Stimulated activated CD4-positive, alpha-beta T cell treated with anti-CD3 and anti-CD28 coated beads, TNF-alpha, amount 100 ng/mL, for 1 hour (primary cell): ENCODE measurements around the gene WNT9A.
"Not testable (repeated sequence)": the region's sequence is repeated elsewhere in the genome, so short reads cannot be mapped to it uniquely, and the experiment has no call there.

Experiments used
- DNase-seq, 3 donors: peaks; one replicate each; pipeline ENCODE4 v3.0.0-alpha.2; 2020; ENCODE audit warnings: low read depth in 3 of 3, low spot score in 1 of 3

Gene WNT9A

GRCh38 chr1:227947676-227948492, at the start of gene WNT9A:
Gene WNT9A, minus strand, starts transcription at chr1:227947932. Its CDS starts 45 bp downstream, at chr1:227947887.
- no peak for DNase-seq

DNA sequence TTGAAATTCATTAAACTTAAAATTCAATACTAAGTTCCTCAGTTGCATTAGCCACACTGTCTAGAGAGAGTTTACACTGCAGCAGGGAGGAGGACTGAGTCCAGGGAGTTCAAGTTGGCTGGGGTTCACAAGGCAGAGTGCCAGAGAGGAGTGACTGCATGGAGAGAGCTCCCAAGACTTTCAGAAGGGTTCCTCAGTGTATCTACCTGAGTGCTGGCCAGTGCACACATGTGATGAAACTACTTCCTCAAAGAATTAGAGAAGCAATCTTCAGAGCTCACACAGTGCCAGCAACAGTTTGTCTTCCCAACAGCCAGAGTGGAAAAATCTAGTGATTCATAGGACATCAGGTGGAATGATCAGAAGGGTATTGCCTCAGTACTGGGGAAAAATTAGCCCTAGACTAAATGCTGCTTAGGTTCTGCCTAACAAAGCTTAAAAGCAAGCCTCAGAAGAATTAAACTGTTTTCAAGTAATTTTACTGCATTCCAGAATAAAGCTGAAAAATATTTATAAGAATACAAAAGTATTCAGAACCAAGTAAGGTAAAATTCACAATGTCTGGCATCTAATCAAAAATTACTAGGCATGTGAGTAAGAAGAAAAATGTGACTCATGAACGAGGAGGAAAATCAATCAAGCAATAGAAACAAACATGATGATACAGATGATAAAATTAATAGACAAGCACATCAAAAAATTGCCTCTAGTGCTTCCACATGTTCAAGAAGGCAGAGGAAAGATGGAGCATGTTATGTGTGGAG, 48.6 kb upstream of the WNT9A start:
- DNase-seq = no peak

DNA sequence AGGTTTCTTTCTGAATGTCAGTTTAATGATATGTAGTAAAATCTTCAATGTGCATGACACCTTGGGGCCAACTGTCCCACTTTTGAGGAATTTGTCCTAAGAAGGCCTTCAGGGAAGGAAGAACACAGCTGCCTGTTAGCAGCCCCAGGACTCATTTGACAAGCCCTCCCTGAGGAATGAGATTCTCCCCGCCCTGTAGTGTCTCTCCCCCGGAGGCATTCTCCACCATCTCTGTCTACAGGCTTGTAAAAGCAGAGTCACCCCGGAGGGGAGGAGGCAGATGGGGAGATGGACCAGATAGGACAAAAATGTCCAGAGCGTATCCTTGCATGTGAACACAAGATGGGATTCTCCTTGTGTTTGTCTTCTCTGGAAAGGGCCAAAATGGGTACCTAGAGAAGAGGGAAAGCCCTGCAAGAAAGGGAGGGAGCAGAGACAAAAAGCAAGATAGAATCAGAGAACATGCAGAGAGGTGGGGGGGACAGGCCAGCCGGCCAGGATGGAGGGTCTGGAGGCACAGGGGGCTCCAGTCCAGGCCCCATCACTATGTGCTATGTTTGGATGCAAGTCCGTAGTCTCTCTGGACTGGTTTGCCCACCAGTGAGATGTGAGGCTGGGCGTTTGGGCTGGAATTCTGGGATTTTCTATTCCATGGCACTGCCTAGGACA, 47.0 kb upstream of the WNT9A start:
- DNase-seq = no peak

DNA sequence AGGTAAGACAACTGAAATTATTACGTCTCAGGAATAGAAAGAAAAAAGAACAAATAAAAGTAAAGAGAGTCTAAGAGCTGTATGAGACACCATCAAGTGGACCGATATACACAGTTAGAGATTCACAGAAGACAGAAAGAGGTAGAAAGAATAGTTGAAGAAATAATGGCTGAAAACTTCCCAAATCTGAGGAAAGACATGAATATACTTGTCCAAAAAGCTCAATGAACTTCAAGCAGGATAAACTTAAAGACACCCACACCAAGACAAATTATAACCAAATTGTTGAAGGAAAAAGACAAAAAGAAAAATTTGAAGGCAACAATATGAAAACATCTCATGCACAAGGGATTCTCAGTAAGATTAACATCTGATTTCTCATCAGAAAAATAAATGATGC, 39.4 kb upstream of the WNT9A start:
- DNase-seq = no peak

DNA sequence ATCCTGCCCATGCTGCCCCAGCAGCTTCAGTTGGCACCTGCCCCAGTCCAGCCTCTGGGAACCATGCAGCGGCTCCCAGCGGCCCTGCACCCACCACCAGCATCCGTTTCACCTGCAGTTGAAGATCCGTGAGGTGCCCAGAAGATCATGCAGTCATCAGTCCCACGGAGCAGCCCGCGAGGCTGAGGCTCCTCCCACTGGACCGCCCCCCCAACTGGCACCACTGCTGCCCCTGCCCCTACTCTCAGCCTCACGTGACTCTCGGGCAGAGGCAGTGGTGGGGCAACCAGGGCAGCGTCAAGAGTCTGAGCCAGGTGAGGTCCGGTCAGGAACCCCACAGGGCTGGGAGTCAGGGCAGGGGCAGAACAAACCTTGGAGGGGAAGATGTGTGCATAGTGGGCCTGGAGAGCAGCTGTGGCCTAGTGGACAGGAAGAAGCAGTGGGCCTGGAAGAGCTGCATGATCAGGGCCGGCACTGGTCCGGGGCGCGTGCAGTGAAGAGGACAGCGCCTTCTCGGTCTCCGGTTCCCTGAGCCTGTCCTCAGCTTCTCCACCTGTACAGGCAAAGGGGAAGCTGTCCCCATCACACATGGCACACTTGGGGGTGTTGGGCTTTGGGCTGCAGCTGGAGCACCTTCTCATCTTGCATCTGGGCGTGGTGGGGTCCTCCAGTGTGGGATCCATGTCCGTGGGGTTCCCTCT, 28.0 kb upstream of the WNT9A start:
- not testable (repeated sequence) for DNase-seq

DNA sequence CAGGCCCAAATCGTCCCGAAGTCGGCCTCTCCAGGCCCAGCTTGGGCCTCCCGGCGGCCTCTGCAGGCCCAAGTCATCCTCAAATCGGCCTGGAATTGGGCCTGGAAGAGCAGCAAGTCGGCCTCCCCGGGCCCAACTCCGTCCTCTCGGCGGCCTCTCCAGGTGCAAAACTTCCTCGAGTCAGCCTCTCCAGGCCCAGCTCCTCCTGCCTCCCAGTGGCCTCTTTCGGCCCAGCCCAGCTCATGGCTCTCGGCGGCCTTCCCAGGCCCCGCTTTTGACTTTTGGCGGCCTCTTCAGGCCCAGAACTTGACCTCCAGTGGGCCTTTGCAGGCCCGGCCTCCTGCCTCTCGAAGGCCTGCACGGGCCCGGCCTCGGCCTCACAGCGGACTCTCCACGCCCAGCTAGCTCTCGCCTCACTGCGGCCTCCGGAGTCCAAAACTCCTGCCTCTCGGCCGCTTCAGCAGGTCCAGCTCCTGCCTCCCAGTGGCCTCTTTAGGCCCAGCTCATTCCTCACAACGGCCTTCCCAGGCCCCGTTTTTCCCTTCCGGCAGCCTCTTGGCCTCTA, 26.1 kb upstream of the WNT9A start:
- not testable (repeated sequence) for DNase-seq

DNA sequence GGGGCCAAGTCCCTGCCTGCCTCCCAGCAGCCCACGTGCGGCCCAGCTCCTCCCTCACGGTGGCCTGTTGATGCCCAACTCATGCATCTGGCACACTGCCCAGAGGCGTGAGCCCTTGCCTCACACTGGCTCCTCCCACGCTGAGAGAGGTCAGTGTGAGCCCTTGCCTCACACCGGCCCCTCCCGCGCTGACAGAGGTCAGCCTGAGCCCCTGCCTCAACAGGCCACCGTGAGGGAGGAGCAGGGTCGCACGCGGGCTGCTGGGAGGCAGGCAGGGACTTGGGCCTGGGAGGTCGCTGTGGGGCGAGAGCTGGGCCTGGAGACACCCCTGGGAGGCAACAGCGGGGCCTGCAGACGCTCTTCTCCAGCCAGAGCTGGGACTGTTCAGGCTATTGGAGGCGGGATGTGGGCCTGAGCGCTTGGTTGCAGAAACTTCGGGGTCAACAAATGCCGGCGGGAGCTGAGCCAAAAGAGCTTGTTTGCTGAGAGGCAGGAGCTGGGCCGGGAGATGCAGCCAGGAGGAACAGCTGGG, 25.2 kb upstream of the WNT9A start:
- not testable (repeated sequence) for DNase-seq

DNA sequence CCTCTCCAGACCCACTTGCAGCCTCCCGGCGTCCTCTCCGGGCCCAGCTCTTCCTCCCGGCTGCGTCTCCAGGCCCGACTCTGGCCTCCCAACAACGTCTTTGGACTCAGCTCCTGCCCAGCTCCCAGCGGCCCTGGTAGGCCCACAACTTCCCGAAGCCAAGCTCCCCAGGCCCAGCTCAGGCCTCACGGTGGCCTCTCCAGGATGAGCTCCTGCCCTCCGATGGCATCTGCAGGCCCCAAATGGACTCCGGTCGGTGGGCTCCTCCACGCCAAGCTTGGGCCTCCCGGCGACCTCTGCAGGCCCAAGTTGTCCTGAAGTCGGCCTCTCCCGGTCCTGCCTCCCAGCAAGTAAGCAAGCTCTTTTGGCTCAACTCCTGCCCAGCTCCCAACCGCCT, 24.5 kb upstream of the WNT9A start:
- DNase-seq = not testable (repeated sequence)

GRCh38 chr1:227971643-227972282, 24.0 kb upstream of the WNT9A start:
- not testable (repeated sequence) for DNase-seq

DNA sequence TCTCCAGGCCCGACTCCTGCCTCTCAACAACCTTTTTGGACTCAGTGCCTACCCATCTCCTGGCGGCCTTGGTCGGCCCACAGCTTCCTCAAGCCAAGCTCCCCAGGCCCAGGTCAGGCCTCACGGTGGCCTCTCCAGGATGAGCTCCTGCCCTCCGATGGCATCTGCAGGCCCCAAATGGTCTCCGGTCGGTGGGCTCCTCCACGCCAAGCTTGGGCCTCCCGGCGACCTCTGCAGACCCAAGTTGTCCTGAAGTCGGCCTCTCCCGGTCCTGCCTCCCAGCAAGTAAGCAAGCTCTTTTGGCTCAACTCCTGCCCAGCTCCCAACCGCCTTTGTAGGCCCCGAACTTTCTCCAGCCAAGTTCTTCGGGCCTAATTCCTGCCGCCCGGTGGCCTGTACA, 23.5 kb upstream of the WNT9A start:
- DNase-seq = not testable (repeated sequence)

DNA sequence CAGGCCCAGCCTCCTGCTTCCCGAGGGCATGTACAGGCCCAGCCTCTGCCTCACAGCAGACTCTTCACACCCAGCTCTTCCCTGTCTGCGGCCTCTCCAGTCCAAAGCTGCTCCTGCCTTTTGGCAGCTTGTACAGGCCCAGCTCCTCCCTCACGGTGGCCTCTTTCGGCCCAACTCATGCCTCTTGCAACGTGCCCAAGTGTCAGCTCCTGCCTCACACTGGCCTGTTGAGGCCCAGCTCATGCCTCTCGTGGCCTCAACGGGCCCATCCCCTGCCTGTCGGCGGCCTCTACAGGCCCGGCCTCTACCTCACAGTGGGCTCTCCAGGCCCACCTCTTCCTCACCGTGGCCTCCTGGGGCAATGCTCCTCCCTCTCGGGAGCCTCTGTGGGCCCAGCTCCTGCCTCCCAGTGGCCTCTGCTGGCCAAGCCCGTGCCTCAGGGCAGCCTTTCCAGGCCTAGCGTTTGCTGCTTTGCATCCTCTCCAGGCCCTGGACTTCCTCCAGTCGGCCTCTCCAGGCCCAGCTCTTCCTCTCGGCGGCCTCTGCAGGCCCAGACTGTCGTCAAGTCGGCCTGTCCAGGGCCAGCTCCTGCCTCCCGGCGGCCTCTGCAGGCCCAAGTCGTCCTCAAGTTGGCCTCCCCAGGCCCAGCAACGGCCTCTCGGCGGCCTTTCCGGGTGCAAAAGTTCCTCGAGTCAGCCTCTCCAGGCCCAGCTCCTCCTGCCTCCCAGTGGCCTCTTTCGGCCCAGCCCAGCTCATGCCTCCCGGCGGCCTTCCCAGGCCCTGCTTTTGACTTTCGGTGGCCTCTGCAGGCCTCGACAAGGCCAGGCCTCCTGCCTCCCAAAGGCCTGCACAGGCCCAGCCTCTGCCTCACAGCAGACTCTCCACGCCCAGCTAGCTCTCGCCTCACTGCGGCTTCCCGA, 22.6 kb upstream of the WNT9A start:
- not testable (repeated sequence) for DNase-seq

- not testable (repeated sequence) for DNase-seq
Observed at GRCh38 chr1:227967815-227968214, 20.1 kb upstream of the WNT9A start.

DNA sequence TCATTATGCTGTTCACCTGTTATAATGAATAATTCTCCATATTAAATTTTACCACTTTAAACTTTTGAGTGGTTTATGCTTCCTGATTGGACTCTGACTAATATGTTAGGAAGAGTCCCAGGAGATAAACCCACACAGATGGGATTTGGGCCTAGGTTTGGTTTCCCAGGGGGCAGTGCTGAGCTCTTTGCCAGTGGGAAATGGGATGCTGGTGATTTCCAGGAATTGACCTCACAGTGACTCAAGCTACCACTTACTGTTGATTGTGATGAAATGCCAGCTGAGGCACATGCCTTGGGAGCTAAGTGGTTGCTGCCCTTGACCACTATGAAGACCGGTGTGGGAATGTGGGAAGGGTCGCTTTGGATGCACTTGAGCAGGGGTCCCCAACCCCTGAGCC, 19.0 kb upstream of the WNT9A start:
- DNase-seq = not testable (repeated sequence)

DNA sequence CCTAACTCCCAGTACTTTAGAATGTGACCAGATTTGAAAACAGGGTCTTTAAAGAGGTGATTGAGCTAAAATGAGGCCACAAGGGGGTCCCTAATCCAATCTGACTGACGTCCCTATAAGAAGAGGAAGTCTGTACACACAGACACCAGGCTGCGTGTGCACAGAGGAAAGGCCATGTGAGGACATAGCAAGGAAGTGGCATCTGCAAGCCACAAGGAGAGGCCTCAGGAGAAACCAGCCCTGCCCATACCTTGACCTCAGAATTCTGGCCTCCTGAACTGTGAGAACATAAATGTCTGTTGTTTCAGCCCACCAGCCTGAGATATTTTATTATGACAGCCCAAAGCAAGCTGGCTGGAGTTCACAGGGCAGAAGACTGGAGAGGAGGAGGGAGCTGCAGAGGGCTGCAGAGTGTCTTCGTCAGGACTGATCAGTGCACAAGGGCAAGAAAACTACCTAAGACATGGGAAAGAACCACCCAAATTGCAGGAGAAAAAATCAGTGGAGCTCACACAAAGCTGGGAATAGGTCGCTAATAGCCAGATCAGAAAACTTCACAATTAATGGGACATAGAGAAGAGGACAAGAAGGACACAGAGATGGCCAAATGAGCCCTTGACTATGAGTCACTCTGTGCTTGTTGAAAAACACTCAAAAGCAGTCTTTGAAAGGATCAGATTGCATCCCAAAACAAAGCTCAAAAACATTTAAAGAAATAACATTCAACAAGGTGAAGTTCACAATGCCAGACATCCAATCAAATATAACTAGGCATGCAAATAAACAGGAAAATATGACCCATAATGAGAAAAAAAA, 14.1 kb upstream of the WNT9A start:
- no peak for DNase-seq

DNA sequence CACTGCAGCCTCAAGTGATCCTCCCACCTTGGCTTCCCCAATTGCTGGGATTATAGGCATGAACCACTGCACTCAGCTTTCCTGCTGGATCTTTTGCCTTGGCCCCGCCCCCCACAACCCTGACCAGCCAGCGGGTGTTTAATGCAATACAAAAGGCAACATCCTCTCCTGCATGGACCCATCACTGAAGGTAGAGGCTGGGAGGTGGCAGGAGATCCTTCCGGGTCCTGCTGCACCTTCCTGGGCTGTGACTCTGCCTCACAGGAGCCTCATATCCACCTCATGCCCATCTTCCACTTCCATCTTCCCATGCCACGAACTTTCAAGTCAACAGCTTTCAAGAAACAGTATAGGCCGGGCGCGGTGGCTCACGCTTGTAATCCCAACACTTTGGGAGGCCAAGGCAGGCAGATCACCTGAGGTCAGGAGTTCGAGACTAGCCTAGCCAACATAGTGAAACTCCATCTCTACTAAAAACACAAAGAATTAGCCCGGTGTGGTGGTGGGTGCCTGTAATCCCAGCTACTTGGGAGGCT, 11.7 kb upstream of the WNT9A start:
- DNase-seq = no peak

DNA sequence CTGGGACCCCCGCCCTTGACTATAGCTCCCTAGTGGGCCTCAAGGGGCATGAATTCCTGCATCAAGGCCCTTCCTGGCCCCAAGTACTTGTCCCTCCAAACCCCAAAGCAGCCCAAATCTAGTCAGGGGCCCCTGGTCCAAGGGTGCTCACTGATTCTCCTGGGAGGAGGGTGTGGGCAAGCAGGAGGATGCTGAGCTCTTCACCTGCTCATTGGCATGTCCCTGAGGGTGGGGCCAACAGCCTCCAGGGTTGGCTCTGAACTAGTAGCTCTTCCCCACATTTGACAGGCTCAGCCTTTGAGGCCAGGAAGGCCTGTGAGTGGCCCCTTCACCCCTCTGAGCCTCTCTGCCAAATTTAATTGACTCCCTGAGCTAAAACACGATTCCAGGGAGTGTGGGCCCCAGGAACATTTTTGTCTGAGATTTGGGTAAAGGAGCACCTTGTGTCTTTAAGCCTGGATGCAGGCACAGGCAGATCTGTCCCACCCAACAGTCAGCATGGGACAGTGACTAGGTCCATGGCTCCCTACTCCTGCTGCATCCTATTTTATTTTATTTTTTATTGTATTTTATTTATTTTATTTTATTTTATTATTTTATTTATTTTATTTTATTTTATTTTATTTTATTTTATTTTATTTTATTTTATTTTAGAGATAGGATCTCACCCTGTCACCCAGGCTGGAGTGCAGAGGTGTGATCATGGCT, 11.0 kb upstream of the WNT9A start:
- no peak for DNase-seq

DNA sequence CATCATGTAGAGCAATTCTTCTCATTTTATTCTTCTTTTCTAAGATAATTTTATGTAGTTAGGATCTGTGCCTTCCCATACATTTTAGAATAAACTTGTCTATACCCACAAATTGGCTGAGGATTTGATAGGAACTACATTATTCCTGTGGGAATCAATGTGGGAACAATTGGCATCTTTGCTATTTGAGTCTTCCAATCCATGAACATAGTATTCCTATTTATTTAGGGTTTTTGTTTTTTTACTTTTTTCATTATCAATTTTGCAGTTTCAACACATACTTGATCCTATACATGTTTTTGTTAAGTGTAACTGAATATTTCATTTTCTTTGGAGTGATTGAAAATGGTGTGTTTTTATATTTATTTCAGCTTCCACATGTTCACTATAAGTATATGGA, 8.1 kb upstream of the WNT9A start:
- DNase-seq = no peak
